CD4-positive, alpha-beta T cell treated with Interleukin-2 at 100 ng/mL for 4 hours (primary cell): Measurements from ENCODE around the gene KLRD1.
"Not testable (repeated sequence)": the region's sequence is repeated elsewhere in the genome, so short reads cannot be mapped to it uniquely, and the experiment has no call there.

Experiments
- DNase-seq: peaks from one replicate; pipeline ENCODE4 v3.0.0-alpha.2; 2020; ENCODE audit warnings: low spot score

The KLRD1 gene

DNA sequence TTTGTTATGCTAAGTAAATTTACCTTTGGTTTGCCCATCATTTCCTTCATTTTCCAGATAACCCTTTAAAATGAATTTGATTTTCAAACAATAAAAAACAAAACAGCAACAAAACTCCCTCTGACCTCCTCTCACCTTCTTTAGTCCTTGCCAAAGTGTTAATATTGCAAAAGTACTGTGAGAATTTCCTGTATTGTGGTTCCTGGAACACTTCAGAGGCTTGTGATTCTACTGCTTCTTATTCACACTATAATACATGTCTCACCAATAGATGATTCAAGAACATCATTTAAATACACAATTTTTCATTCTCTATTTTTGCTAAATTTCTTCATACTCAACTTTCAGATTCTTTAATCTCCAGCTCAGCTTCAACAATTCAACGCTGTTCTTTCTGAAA is at the start of gene KLRD1:
KLRD1 (plus strand) TSS at position 241 of the 400 bp plus-strand sequence. CDS start 208 bp downstream, outside the sequence.
- peak; percentile 42 for DNase-seq

DNA sequence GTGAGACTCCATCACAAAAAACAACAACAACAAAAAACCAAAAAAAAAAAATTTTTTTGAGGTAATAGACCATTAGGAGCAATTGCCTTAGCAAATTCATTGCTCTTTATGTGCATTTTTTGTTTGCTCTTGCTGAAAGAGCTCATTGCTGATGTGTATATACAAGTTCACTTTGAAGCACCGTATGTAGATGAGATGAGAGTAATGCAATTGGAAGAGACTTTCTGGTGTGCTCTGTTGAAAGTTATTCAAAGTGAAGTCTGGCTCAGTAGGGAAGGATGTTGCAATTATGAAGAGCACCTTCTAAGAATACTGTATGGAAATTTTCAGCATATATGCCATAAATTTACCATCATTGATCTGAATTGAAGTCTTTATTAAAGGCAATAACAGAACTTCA is 46.7 kb upstream of the KLRD1 start:
- DNase-seq: no peak

- no peak for DNase-seq
These were observed 39.6 kb upstream of the KLRD1 start for GRCh38 chr12:10268037-10268436.

DNA sequence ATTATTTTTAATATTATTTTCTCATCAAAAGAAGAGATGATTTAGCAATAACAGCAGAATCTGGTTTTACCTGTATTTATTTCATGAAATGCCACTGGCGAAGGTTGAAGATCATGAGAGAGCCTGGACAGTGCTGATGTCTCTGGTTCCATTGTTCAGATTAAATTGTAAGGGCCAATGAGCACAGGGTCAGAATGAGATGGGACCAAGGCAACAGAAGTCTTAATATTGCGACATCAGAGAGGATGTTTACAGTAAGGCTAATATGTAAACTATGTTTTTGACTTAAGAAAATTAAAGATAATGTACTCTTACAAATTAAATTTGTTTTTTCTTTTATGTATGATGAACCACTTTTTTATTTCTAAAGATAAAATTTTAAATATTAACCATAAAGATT is 35.2 kb upstream of the KLRD1 start:
- DNase-seq: no peak

- DNase-seq: no peak
These were observed 30.9 kb upstream of the KLRD1 start for GRCh38 chr12:10276774-10277173.

- DNase-seq: no peak
These were observed 29.6 kb upstream of the KLRD1 start for GRCh38 chr12:10278104-10278503.

DNA sequence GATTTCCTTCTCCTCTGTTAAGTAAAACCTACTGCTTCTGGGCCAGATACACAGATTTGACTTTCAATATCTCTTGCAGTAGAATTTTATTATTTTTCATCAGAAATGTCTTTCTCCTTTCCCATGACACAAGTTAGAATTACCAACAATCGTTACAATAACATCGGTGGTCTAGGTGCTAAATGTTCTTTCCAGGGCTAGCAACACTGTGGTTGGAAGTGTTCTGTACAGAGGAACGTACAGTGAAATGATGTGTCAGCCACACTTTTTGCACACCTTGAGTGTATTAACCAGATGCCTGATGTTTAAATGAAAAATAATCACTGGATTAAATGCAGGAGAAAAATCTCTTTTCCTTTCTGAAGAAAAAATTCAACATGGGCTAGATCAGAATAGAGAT is 27.7 kb upstream of the KLRD1 start:
- DNase-seq: peak; percentile 37

- DNase-seq: no peak
These were observed 24.6 kb upstream of the KLRD1 start for GRCh38 chr12:10283027-10283426.

DNA sequence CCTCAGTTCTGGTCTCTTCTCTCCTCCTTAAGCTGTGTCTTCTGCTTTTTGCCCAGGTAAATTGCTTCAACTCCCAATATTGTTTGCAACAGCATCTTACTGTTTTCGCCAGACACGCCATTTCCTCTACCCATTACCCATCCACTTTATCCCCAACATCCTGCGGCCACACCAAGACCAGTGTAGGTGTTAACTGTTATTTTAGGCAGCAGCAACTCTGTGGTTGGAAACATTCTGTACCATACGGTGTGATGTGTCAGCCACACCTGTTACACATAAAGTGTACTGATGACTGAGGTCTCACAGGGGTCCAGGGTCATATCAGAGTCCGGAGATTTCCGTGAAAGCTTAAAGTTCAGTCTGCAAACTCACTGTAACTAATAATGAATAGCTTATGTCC is 21.8 kb upstream of the KLRD1 start:
- no peak for DNase-seq

GRCh38 chr12:10289005-10289754 is 18.5 kb upstream of the KLRD1 start:
- no peak for DNase-seq

GRCh38 chr12:10291030-10291429 is 16.6 kb upstream of the KLRD1 start:
- DNase-seq: no peak

DNA sequence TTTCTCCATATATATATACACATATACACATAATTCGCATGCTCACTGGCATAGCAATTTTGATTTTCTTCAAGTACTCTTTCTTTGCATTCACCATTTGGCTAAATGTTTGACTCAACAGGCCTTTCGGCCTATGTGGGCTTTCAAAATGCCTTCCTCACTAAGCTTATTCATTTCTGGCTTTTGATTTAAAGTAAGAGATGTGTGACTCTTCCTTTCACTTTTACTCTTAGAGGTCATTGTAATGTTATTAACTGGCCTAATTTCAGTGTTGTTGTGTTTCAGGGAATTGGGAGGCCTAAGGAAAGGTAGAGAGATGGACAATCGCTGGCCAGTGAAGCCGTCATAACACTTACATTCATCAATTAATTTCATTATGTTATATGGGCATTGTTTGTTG is 14.5 kb upstream of the KLRD1 start:
- no peak for DNase-seq

DNA sequence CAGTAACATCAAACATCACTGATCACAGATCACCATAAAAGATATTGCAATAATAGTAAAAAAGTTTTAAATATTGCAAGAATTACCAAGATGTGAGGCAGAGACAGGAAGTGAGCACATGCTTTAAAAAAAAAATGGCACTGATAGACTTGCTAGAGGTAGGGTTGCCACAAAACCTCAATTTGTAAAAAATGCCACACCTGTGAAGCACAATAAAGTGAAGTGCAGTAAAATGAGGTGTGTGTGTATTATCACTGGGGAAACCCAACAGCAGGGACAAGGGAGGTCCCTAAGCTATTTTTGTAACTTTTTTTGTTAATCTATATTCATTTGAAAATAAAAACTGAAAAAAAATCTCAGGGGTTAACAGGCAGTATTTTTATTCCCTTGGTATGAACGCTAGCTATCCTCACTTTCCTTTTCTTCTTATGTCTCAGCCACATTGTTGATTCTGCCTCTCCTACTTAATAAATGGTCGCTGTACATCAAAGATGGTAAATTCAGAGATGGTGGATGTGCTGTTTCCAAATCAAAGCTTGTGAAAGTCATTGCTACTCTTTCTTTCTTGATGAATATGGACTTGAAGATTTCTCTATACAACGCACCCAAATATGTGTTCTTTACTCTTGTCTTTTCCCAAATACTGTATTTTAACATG is 14.0 kb upstream of the KLRD1 start:
- DNase-seq: peak; percentile 65

DNA sequence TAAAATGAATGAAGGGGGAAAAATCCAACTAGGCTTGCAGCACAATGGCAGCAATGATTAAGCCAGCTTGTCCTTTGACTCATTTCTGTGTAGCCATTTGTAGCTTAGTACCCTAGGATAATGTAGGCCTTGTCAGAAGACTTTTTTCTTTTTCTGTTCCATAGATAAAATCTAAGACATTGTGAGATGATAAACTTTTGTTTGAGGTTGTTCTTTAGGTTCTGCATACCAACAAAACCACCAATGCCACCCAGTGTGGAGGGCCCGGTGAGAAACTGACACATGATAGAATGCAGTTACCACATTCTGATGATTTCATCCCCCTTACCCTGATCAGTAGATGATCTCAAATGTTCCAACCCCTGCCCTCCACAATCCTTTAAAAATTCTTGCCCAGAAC is 6.6 kb upstream of the KLRD1 start:
- DNase-seq: no peak

- peak; percentile 68 for DNase-seq
These were observed 3.5 kb upstream of the KLRD1 start for GRCh38 chr12:10304161-10304574.

DNA sequence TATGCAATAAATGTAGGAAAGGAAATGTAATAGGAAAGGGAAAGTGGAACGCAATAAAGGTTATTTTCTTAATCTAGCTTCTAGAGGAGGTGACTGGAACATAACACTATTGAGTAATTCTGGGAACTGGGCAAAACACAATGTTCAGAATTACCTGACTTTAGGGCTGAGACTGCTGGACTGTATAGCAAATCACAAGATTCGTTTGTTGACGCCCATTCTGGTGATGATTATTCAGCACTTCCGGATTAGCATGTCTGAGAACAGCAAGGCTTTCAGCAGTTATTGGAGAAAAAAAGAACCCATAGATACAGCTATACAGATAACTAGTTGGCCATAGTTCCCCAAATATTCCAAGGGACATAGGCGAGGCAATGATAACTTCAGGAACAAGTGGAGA is 2.3 kb upstream of the KLRD1 start:
- DNase-seq: peak; percentile 66

- peak; percentile 70 for DNase-seq
These were observed 3.5 kb downstream of the KLRD1 start for GRCh38 chr12:10310926-10311720.

DNA sequence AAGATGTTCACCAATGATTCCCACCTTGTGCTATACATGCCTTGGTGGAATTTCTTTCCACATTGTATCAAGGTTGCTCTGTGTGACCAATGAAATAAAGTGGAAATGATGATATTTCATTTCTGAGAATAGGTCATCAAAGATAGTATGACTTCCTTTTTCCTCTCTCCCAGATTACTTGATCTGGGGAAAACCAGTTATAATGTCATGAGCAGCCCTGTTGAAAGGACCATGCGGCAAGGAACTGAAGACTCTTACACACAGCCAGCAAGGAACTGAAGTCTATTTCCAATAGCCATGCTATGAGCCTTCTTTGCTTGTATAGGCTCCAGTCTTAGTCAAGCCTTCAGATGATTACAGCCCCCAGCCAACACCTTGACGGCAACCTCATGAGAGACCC is 11.7 kb downstream of the KLRD1 start:
- no peak for DNase-seq

DNA sequence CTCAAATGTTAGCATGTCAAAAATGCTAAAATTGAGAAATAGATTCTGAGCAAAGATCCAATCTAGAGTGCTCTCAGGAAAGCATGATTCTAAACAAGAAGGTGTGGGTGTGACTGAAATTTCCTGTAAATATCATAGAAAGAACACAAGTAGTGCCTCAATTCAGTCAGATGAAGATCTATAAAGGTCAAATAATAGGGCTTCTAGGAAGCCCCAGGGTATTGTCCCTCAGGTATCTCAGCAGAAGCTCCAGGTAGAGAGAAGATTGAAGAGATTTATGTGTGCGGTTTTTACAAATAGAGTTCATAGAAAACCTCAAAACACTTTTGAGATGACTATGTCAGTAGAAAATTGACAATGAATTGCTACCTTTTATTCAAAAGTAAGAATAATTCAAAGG is 13.0 kb downstream of the KLRD1 start:
- DNase-seq: no peak

DNA sequence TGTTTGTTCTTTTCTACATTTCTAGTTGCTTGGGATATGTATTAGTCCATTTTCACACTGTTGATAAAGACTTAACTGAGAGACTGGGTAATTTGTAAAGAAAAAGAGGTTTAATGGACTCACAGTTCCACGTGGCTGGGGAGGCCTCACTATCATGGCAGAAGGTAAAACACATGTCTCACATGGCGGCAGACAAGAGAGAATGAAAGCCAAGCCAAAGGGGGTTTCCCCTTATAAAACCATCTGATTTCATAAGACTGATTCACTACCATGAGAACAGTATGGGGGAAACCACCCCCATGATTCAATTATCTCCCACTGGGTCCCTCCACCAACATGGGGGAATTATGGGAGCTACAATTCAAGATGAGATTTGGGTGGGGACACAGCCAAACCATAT is 21.0 kb downstream of the KLRD1 start:
- not testable (repeated sequence) for DNase-seq

DNA sequence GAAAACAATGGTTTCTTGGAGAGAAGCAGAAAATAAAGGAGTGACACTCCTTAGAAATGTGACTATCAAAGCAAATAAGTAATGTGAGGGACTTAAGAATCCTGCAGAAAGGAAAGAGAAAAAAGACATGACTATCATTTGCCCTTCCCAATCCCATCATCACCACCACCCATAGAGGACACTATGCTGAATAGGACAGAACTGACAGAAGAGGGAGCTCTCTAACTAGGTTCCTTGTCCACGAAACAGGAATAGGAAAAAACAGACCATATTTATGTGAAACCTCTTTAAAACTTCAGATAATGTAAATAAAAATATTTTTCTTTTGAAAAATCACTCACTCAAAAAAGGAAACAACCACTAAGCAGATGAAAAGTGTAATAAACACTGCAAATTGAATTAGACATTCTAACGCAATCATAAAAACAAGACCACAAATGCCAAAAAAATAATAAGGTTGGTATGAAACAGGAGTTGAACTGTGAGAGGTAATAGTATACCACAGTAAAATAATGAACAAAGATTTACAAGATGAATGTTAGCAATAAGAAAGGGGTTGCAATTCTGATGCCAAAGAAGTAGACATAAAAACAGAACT is 24.1 kb downstream of the KLRD1 start:
- DNase-seq: peak; percentile 51

DNA sequence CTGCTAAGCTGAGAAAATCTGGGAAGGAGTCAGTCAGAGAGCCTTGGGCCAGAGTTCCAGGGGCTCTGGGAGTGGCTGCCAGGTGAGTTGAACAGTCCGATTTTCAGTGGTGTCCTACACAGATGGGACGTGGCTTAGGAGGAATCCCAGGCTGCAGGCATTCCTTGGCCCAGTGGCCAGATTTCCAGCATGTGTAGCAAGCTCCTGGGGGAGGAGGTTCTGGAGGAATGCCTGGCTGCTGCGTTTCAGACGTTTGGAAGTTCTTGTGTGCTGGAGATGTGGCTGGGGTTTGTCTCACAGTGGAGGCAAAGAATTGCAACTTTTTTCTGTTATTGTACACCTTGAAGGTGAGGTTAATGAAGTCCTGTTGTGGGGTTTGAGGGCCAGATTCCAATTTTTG is 28.5 kb downstream of the KLRD1 start:
- not testable (repeated sequence) for DNase-seq

GRCh38 chr12:10338470-10338869 is 30.8 kb downstream of the KLRD1 start:
- not testable (repeated sequence) for DNase-seq
